Upper lobe of left lung (tissue), 6 donors: ENCODE measurements around the gene VLDLR. TPM values are rescaled to one million over a fixed set of nuclear protein-coding genes. Genes with fewer than 3 reads are reported as not detected.

Experiments used
- ATAC-seq, 2 donors: fragments of 200-7000 bp; cut with Tn5 transposase; one replicate each; pipeline ENCODE4 v1.9.1; 2022; ENCODE audit warnings: mild to moderate bottlenecking in 2 of 2, moderate library complexity in 2 of 2; ENCODE audit not compliant: low FRiP score in 2 of 2
- DNase-seq, 2 donors: peaks; one replicate each; pipeline ENCODE4 v3.0.0-alpha.2; 2019 to 2020
- H3K27ac ChIP-seq, 4 donors: fragments of 200-600 bp; sonication (generic); one replicate each; pipeline ENCODE4 v1.5.1; 2016 to 2019
- H3K27me3 ChIP-seq, 4 donors: fragments of 200-600 bp; sonication (generic); one replicate each; pipeline ENCODE4 v1.5.1; 2017 to 2019
- H3K36me3 ChIP-seq, 4 donors: fragments of 200-600 bp; sonication (generic); one replicate each; pipeline ENCODE4 v1.5.1; 2016 to 2019
- H3K4me1 ChIP-seq, 4 donors: fragments of 200-600 bp; sonication (generic); one replicate each; pipeline ENCODE4 v1.5.1; 2018 to 2019
- H3K4me3 ChIP-seq, 4 donors: fragments of 200-600 bp; sonication (generic); one replicate each; pipeline ENCODE4 v1.5.1; 2017 to 2019; ENCODE audit warnings: mild to moderate bottlenecking in 2 of 4, moderate library complexity in 1 of 4
- H3K9me3 ChIP-seq, 4 donors: fragments of 200-600 bp; sonication (generic); one replicate each; pipeline ENCODE4 v1.5.1; 2018 to 2019
- CTCF ChIP-seq, 6 experiments: fragments of 450-650 bp in 4 of 6; fragments of 200-600 bp in 2 of 6; sonication (generic) in 2 of 6; IDR thresholded peaks; one replicate each; pipeline ENCODE4 v1.5.1; 2016 to 2019; ENCODE audit warnings: antibody characterized with exemption in 6 of 6
- EP300 ChIP-seq, 4 donors: sonication (generic); formaldehyde crosslinking; IDR thresholded peaks; one replicate each; pipeline ENCODE4 v1.5.1; 2017; ENCODE audit warnings: antibody characterized with exemption in 4 of 4, control low read depth in 2 of 4
- POLR2A ChIP-seq, 4 donors: fragments of 450-650 bp; IDR thresholded peaks; one replicate each; pipeline ENCODE4 v1.5.1; 2016 to 2017; ENCODE audit warnings: antibody characterized with exemption in 4 of 4, mild to moderate bottlenecking in 2 of 4
- POLR2AphosphoS5 ChIP-seq, 2 donors: sonication (generic); formaldehyde crosslinking; IDR thresholded peaks; one replicate each; pipeline ENCODE4 v1.5.1; 2017; ENCODE audit warnings: antibody characterized with exemption in 2 of 2
- WGBS, 2 donors: methylation state at CpG; one replicate each; pipeline ENCODE4 v1.1.5; 2017 to 2018; 5-methylcytosine and 5-hydroxymethylcytosine counted together
- total RNA-seq, 6 donors: library from RNA; depleted of rRNA in 4 of 6; stranded (reverse); fragments of >200 nt in 4 of 6; gene quantifications; one replicate each; pipeline versions ENCODE4 v1.1.0 to v1.2.1, GENCODE V29; 2016 to 2021
- donor health status: DM: no; HTN: no; CAD: no; lungs with moderate emphysema.
- donor health status: DM: no; HTN: yes; CAD: no; lungs with severe emphysema.

The VLDLR gene
- total RNA-seq, 6 donors from 2014 or later, result 3.1 to 25.3 (median 11.9) TPM

GRCh38 chr9:2675834-2676233, 54.2 kb downstream of the VLDLR start:
- Histone ChIP-seq H3K36me3 (no peaks in the 10 kb centered on the region), H3K4me1 (no peaks in the 10 kb centered on the region), H3K9me3 (no peaks in the 10 kb centered on the region), H3K27me3 (no peaks in the 10 kb centered on the region), H3K4me3 (no peak overlapping the region), H3K27ac (no peak overlapping the region)
- no peak for DNase-seq
- no peak for ATAC-seq
- WGBS, 2 donors, result 50 to 93% methylated on average over 1 of the region's 1 CpG
- TF ChIP-seq CTCF (IDR thresholded peaks at IDR 0.05) (no peak), EP300 (IDR thresholded peaks at IDR 0.05) (no peak), POLR2A (IDR thresholded peaks at IDR 0.05) (no peak), POLR2AphosphoS5 (IDR thresholded peaks at IDR 0.05) (no peak)

GRCh38 chr9:2676466-2676865, 54.9 kb downstream of the VLDLR start:
- no peak for TF ChIP-seq POLR2AphosphoS5 (IDR thresholded peaks at IDR 0.05)
- no peak for TF ChIP-seq CTCF (IDR thresholded peaks at IDR 0.05)
- no peak for TF ChIP-seq EP300 (IDR thresholded peaks at IDR 0.05)
- TF ChIP-seq POLR2A (IDR thresholded peaks at IDR 0.05), result no peak
- H3K9me3 ChIP-seq, result no peaks in the 10 kb centered on the region
- H3K4me1 ChIP-seq, result no peaks in the 10 kb centered on the region
- DNase-seq, result no peak
- H3K27ac ChIP-seq, result no peak overlapping the region
- no peaks in the 10 kb centered on the region for H3K27me3 ChIP-seq
- H3K4me3 ChIP-seq, result no peak overlapping the region
- 59 to 60% methylated on average over 4 of the region's 4 CpGs for WGBS, 2 donors
- H3K36me3 ChIP-seq, result no peaks in the 10 kb centered on the region
- ATAC-seq, result no peak

DNA sequence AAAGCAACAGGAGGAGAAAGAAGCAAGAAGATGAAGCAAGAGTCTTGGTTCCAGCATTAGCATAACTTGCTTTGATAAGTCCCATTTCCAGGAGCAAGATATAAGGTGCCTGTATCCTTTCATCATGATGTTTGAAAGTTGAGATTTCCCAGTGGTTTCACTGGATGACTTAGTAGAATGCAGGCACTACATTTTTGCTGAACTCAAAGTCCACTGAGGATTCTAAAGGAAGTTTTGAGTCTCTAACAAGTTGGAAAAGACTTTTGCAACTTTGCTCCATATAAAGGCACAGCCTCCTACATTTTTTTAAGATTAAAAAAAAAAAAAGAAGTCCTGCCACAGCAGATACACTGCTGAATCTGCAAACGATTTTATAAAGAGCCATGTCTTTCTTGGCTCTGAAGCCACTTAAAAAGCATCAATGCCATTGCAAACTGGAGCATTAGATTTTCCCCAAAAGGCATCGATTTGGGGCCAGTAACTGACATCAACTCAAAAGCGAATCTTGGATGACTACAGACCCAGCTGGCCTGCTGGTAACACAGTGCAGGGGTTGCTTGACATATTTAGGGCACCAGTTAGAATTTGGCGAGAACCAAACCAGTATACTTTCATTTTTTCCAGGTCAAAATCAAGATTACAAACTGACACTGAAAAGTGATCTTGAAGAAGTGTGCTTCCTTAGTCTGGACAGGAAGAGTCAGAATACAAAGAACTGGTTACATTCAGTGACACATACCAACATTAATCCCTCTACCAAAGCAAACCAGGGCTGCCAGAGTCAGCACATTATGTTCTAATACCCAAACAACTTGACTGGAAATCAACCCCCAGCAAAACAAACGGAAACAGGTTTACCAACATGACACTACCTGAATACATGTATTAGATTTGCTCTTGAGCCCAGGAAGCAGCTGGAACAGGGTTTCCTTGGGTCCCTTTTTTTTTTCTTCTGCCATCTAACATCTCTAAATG, 56.6 kb downstream of the VLDLR start:
- ATAC-seq (no peak), DNase-seq (no peak)
- Histone ChIP-seq H3K27me3 (no peaks in the 10 kb centered on the region), H3K4me1 (no peaks in the 10 kb centered on the region), H3K4me3 (no peak overlapping the region), H3K27ac (peak overlapping the region in 1 of 4 donors; percentile 18), H3K36me3 (no peaks in the 10 kb centered on the region), H3K9me3 (no peaks in the 10 kb centered on the region)
- WGBS, 2 donors, result 64 to 76% methylated on average over 5 of the region's 5 CpGs
- TF ChIP-seq EP300 (IDR thresholded peaks at IDR 0.05) (no peak), POLR2AphosphoS5 (IDR thresholded peaks at IDR 0.05) (no peak), CTCF (IDR thresholded peaks at IDR 0.05) (no peak), POLR2A (IDR thresholded peaks at IDR 0.05) (no peak)

GRCh38 chr9:2679011-2679410, 57.4 kb downstream of the VLDLR start:
- no peak overlapping the region for H3K4me3 ChIP-seq
- DNase-seq, result no peak
- H3K4me1 ChIP-seq, result no peaks in the 10 kb centered on the region
- TF ChIP-seq POLR2A (IDR thresholded peaks at IDR 0.05) (no peak), EP300 (IDR thresholded peaks at IDR 0.05) (no peak), CTCF (IDR thresholded peaks at IDR 0.05) (no peak), POLR2AphosphoS5 (IDR thresholded peaks at IDR 0.05) (no peak)
- H3K9me3 ChIP-seq, result no peaks in the 10 kb centered on the region
- peak overlapping the region in 1 of 4 donors; percentile 18 for H3K27ac ChIP-seq
- ATAC-seq, result peak in 1 of 2 donors; percentile 61
- 88 to 89% methylated on average over 2 of the region's 2 CpGs for WGBS, 2 donors
- H3K27me3 ChIP-seq, result no peaks in the 10 kb centered on the region
- H3K36me3 ChIP-seq, result no peaks in the 10 kb centered on the region
